ENCODE measurements around the gene ITIH2.

- no peak for TF ChIP-seq POLR2A (IDR thresholded peaks at IDR 0.05)
- TF ChIP-seq, protein P1, sequence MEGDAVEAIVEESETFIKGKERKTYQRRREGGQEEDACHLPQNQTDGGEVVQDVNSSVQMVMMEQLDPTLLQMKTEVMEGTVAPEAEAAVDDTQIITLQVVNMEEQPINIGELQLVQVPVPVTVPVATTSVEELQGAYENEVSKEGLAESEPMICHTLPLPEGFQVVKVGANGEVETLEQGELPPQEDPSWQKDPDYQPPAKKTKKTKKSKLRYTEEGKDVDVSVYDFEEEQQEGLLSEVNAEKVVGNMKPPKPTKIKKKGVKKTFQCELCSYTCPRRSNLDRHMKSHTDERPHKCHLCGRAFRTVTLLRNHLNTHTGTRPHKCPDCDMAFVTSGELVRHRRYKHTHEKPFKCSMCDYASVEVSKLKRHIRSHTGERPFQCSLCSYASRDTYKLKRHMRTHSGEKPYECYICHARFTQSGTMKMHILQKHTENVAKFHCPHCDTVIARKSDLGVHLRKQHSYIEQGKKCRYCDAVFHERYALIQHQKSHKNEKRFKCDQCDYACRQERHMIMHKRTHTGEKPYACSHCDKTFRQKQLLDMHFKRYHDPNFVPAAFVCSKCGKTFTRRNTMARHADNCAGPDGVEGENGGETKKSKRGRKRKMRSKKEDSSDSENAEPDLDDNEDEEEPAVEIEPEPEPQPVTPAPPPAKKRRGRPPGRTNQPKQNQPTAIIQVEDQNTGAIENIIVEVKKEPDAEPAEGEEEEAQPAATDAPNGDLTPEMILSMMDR (IDR thresholded peaks at IDR 0.05) = no peak
Observed at GRCh38 chr10:7768417-7768816, 65.3 kb downstream of the ITIH2 start.

Data from Peyer's patch (tissue), 4 donors.